GM23338 (cell line): ENCODE results near the gene ASIC3. TPM values are rescaled to one million over a fixed set of nuclear protein-coding genes. Genes with fewer than 3 reads are reported as not detected.

Source experiments
- ATAC-seq: fragments of 200-7000 bp; cut with Tn5 transposase; 3 replicates; pipeline ENCODE4 v1.9.1; 2020
- DNase-seq: peaks from one replicate; pipeline ENCODE4 v3.0.0-alpha.2; 2015; ENCODE audit warnings: low spot score
- H2AFZ ChIP-seq: fragments of 200-600 bp; sonication (generic); 2 replicates; pipeline ENCODE4 v1.8.0; 2016; ENCODE audit warnings: antibody characterized with exemption, mild to moderate bottlenecking, moderate library complexity
- H3F3A ChIP-seq: fragments of 200-600 bp; sonication (generic); replicated peaks from 2 replicates; pipeline ENCODE4 v1.8.0; 2017; ENCODE audit warnings: antibody characterized with exemption, mixed run types, low read depth
- H3K27ac ChIP-seq: fragments of 200-600 bp; sonication (generic); 2 replicates; pipeline ENCODE4 v1.6.1; 2016; ENCODE audit warnings: low read depth
- H3K27me3 ChIP-seq: fragments of 200-600 bp; sonication (generic); 2 replicates; pipeline ENCODE4 v1.8.0; 2016; ENCODE audit warnings: mild to moderate bottlenecking, mixed run types, moderate library complexity; ENCODE audit not compliant: insufficient read depth
- H3K36me3 ChIP-seq: fragments of 200-600 bp; sonication (generic); 2 replicates; pipeline ENCODE4 v1.8.0; 2016; ENCODE audit warnings: mild to moderate bottlenecking; ENCODE audit not compliant: insufficient read depth
- H3K4me1 ChIP-seq: fragments of 200-600 bp; sonication (generic); 2 replicates; pipeline ENCODE4 v1.8.0; 2016; ENCODE audit warnings: mild to moderate bottlenecking, moderate library complexity; ENCODE audit not compliant: insufficient read depth
- H3K4me2 ChIP-seq: fragments of 200-600 bp; sonication (generic); 2 replicates; pipeline ENCODE4 v1.7.1; 2017; ENCODE audit warnings: mixed run types
- H3K4me3 ChIP-seq: fragments of 200-600 bp; sonication (generic); 2 replicates; pipeline ENCODE4 v1.6.1; 2016; ENCODE audit warnings: mixed run types
- H3K79me2 ChIP-seq: fragments of 200-600 bp; sonication (generic); replicated peaks from 2 replicates; pipeline ENCODE4 v1.8.0; 2017; ENCODE audit warnings: mild to moderate bottlenecking; ENCODE audit not compliant: insufficient read depth
- H3K9me2 ChIP-seq: fragments of 200-600 bp; sonication (generic); 2 replicates; pipeline ENCODE4 v1.8.0; 2017; ENCODE audit not compliant: insufficient read depth
- H4K20me1 ChIP-seq: fragments of 200-600 bp; sonication (generic); replicated peaks from 2 replicates; pipeline ENCODE4 v1.8.0; 2017; ENCODE audit warnings: mild to moderate bottlenecking; ENCODE audit not compliant: insufficient read depth
- H3K27ac Mint-ChIP-seq: 2 replicates; pipeline ENCODE4 v1.8.0; 2020; ENCODE audit warnings: inconsistent platforms, mild to moderate bottlenecking, moderate library complexity, mixed read lengths
- H3K27me3 Mint-ChIP-seq: 3 replicates; pipeline ENCODE4 v1.8.0; 2022; ENCODE audit warnings: low read depth, mild to moderate bottlenecking, moderate library complexity, mixed read lengths, inconsistent platforms; ENCODE audit not compliant: insufficient read depth, poor library complexity
- H3K36me3 Mint-ChIP-seq: 3 replicates; pipeline ENCODE4 v1.8.0; 2021; ENCODE audit warnings: low read depth, mild to moderate bottlenecking, inconsistent platforms, moderate library complexity, mixed read lengths
- H3K4me1 Mint-ChIP-seq: 3 replicates; pipeline ENCODE4 v1.8.0; 2020; ENCODE audit warnings: mild to moderate bottlenecking, inconsistent platforms, mixed read lengths
- H3K4me3 Mint-ChIP-seq: 3 replicates; pipeline ENCODE4 v1.8.0; 2021; ENCODE audit warnings: moderate library complexity, mild to moderate bottlenecking, inconsistent platforms, mixed read lengths
- H3K9me3 Mint-ChIP-seq: 3 replicates; pipeline ENCODE4 v1.8.0; 2020; ENCODE audit warnings: moderate library complexity, mild to moderate bottlenecking, inconsistent platforms, mixed read lengths
- CREB1 ChIP-seq: fragments of 250-450 bp; sonication (Bioruptor Pico); IDR thresholded peaks from 2 replicates; pipeline ENCODE4 v1.5.0; 2020; ENCODE audit warnings: low read depth, mild to moderate bottlenecking, moderate library complexity
- EZH2 ChIP-seq: fragments of 200-600 bp; sonication (generic); IDR thresholded peaks from one replicate; pipeline ENCODE4 v1.8.0; 2017; ENCODE audit warnings: antibody characterized with exemption, mild to moderate bottlenecking, low read depth; ENCODE audit not compliant: unreplicated experiment
- NANOG ChIP-seq: IDR thresholded peaks from 2 replicates; pipeline ENCODE4 v1.6.1; 2016; ENCODE audit warnings: antibody characterized with exemption, borderline replicate concordance
- STAT1 ChIP-seq: IDR thresholded peaks from one replicate; pipeline ENCODE4 v1.6.1; 2016; ENCODE audit warnings: antibody characterized with exemption; ENCODE audit not compliant: unreplicated experiment
- ZNF331 ChIP-seq: fragments of 250-450 bp; sonication (Bioruptor Pico); IDR thresholded peaks from 2 replicates; pipeline ENCODE4 v1.5.0; 2020; ENCODE audit warnings: low read depth, mild to moderate bottlenecking, moderate library complexity
- polyA plus RNA-seq: library from polyadenylated mRNA; unstranded; fragments of >200 nt; fragmentation: Nextera tagmentation; extraction: Ambion mirVana; gene quantifications from 2 replicates; pipeline ENCODE4 v1.2.1, GENCODE V29; 2016
- total RNA-seq: library from RNA; depleted of rRNA; stranded (reverse); fragments of >200 nt; shearing (Covaris generic); gene quantifications from 2 replicates; pipeline ENCODE4 v1.2.3, GENCODE V29; 2014
- TF ChIP-seq, protein P1 (sequence below): IDR thresholded peaks from one replicate; pipeline ENCODE4 v1.6.1; 2018; ENCODE audit warnings: antibody characterized with exemption; ENCODE audit not compliant: unreplicated experiment
- TF ChIP-seq, protein P2 (sequence below), 2 experiments: fragments of 200-600 bp in 1 of 2; sonication (generic) in 1 of 2; conservative IDR thresholded peaks; 2 replicates each; pipeline versions ENCODE4 v1.5.1 to v1.6.1; 2016 to 2017; ENCODE audit warnings: antibody characterized with exemption in 2 of 2, low read depth in 2 of 2, mild to moderate bottlenecking in 2 of 2, moderate library complexity in 1 of 2

The ASIC3 gene
- total and polyA plus RNA-seq, 2 experiments from 2014 or later: 0.87 to 0.90 TPM

DNA sequence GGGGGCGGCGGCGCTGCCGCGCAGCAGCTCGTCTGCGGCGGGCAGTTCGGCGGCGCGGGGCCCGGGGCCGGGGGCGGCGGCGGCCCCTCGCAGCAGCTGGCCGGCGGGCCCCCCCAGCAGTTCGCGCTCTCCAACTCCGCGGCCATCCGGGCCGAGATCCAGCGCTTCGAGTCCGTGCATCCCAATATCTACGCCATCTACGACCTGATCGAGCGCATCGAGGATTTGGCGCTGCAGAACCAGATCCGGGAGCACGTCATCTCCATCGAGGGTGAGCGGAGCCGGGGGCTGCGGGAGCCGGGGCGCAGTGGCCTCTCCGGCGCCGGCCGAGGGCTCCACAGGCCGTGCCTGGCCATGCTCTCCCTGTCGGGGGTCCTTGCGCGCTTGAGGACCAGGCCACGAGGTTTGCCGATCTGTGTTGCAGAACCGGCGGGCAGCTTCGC, 38.5 kb downstream of the ASIC3 start:
- H3K4me1 Mint-ChIP-seq: peaks cover 46% of the 10 kb centered on the region
- no peak overlapping the region for H3K27ac ChIP-seq
- H2AFZ ChIP-seq: no peak overlapping the region
- peaks cover 20% of the 10 kb centered on the region for H3F3A ChIP-seq
- H3K36me3 Mint-ChIP-seq: peaks cover 15% of the 10 kb centered on the region
- H3K4me2 ChIP-seq: peak overlapping the region; percentile 98
- peak overlapping the region; percentile 88 for H3K4me3 ChIP-seq
- ATAC-seq (no peak), DNase-seq (peak; percentile 60)
- peaks cover 52% of the 10 kb centered on the region for H3K27me3 Mint-ChIP-seq
- H3K9me3 Mint-ChIP-seq: no peaks in the 10 kb centered on the region
- peak overlapping the region; percentile 86 for H3K4me3 Mint-ChIP-seq
- H3K27ac Mint-ChIP-seq: no peak overlapping the region
- no peaks in the 10 kb centered on the region for H3K36me3 ChIP-seq
- peaks cover 34% of the 10 kb centered on the region for H3K4me1 ChIP-seq
- TF ChIP-seq, protein P1, sequence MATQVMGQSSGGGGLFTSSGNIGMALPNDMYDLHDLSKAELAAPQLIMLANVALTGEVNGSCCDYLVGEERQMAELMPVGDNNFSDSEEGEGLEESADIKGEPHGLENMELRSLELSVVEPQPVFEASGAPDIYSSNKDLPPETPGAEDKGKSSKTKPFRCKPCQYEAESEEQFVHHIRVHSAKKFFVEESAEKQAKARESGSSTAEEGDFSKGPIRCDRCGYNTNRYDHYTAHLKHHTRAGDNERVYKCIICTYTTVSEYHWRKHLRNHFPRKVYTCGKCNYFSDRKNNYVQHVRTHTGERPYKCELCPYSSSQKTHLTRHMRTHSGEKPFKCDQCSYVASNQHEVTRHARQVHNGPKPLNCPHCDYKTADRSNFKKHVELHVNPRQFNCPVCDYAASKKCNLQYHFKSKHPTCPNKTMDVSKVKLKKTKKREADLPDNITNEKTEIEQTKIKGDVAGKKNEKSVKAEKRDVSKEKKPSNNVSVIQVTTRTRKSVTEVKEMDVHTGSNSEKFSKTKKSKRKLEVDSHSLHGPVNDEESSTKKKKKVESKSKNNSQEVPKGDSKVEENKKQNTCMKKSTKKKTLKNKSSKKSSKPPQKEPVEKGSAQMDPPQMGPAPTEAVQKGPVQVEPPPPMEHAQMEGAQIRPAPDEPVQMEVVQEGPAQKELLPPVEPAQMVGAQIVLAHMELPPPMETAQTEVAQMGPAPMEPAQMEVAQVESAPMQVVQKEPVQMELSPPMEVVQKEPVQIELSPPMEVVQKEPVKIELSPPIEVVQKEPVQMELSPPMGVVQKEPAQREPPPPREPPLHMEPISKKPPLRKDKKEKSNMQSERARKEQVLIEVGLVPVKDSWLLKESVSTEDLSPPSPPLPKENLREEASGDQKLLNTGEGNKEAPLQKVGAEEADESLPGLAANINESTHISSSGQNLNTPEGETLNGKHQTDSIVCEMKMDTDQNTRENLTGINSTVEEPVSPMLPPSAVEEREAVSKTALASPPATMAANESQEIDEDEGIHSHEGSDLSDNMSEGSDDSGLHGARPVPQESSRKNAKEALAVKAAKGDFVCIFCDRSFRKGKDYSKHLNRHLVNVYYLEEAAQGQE: no peak
- 0 out of 2 replicates have a peak, but pooled peaks have one; percentile 15 for TF ChIP-seq CREB1 (CRISPR knock-in tag)
- peak; percentile 76 for TF ChIP-seq EZH2
- TF ChIP-seq ZNF331 (CRISPR knock-in tag): no peak
- no peak for TF ChIP-seq STAT1
- TF ChIP-seq, protein P2, sequence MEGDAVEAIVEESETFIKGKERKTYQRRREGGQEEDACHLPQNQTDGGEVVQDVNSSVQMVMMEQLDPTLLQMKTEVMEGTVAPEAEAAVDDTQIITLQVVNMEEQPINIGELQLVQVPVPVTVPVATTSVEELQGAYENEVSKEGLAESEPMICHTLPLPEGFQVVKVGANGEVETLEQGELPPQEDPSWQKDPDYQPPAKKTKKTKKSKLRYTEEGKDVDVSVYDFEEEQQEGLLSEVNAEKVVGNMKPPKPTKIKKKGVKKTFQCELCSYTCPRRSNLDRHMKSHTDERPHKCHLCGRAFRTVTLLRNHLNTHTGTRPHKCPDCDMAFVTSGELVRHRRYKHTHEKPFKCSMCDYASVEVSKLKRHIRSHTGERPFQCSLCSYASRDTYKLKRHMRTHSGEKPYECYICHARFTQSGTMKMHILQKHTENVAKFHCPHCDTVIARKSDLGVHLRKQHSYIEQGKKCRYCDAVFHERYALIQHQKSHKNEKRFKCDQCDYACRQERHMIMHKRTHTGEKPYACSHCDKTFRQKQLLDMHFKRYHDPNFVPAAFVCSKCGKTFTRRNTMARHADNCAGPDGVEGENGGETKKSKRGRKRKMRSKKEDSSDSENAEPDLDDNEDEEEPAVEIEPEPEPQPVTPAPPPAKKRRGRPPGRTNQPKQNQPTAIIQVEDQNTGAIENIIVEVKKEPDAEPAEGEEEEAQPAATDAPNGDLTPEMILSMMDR (conservative IDR thresholded peaks at IDR 0.05; ENCODE audit: low read depth in 2 of 2): no peak
- peaks cover 41% of the 10 kb centered on the region for H4K20me1 ChIP-seq
- H3K79me2 ChIP-seq: peaks cover 46% of the 10 kb centered on the region
- no peaks in the 10 kb centered on the region for H3K9me2 ChIP-seq
- H3K27me3 ChIP-seq: peaks cover 53% of the 10 kb centered on the region

DNA sequence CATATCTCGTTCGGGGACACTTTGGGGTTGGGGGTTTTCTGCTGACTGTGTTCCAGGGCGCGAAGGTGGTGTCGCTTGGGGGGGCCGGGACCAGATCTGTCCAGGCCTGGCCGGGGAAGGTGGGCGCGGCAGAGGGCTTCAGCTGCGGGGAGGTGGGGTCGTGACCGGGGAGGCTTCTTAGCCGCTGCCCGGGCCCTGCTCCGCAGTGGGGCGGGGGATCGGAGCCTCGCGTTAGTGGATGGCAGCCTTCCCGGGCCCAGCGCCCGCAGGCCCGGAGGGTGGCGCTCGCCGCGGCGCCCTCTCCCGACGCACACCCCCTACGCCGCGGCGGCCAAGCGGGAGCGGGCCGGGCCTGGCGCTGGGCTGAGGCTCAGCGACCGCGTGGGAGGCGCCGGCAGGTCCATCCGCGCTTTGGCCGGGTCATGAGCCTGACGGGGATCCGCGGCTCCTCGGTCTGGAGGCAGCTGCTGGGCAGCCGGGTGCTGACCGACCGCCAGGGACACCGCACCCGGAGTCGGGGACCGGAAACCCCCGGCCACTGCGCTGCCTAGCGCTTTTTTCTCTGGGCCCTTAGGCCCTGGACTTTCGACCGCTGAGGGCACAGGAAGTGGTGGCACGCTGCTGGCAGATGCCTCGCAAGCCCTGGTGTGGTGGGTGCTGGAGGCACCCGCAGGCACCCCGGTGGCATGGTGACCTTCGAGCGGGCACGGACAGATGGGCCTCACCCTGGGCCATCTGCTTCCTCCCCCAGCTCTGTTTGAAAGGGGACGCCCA, 39.1 kb downstream of the ASIC3 start:
- peaks cover 53% of the 10 kb centered on the region for H3K27me3 ChIP-seq
- peaks cover 15% of the 10 kb centered on the region for H3K36me3 Mint-ChIP-seq
- peaks cover 52% of the 10 kb centered on the region for H3K27me3 Mint-ChIP-seq
- no peaks in the 10 kb centered on the region for H3K36me3 ChIP-seq
- peak overlapping the region; percentile 86 for H3K4me3 Mint-ChIP-seq
- peaks cover 52% of the 10 kb centered on the region for H3K79me2 ChIP-seq
- H3K27ac Mint-ChIP-seq: no peak overlapping the region
- peak overlapping the region; percentile 98 for H3K4me2 ChIP-seq
- ATAC-seq: peak; percentile 12
- H3K4me1 ChIP-seq: peaks cover 34% of the 10 kb centered on the region
- no peaks in the 10 kb centered on the region for H3K9me3 Mint-ChIP-seq
- DNase-seq: no peak
- H3K9me2 ChIP-seq: no peaks in the 10 kb centered on the region
- peak overlapping the region; percentile 88 for H3K4me3 ChIP-seq
- H3K4me1 Mint-ChIP-seq: peaks cover 44% of the 10 kb centered on the region
- peaks cover 20% of the 10 kb centered on the region for H3F3A ChIP-seq
- no peak overlapping the region for H3K27ac ChIP-seq
- no peak overlapping the region for H2AFZ ChIP-seq
- H4K20me1 ChIP-seq: peaks cover 47% of the 10 kb centered on the region
- TF ChIP-seq, protein P1: no peak
- no peak for TF ChIP-seq NANOG
- TF ChIP-seq ZNF331 (CRISPR knock-in tag): no peak
- TF ChIP-seq CREB1 (CRISPR knock-in tag): no peak
